Epithelial cell of esophagus (primary cell): ENCODE results near the gene RAG2.

Source experiments
- DNase-seq: peaks from one replicate; pipeline ENCODE4 v3.0.0; 2010; ENCODE audit warnings: low read depth
- H3K4me3 ChIP-seq: 2 replicates; pipeline ENCODE4 v1.5.1; 2011; ENCODE audit warnings: mild to moderate bottlenecking, low read length, control low read depth
- CTCF ChIP-seq: IDR thresholded peaks from 2 replicates; pipeline ENCODE4 v1.5.1; 2011; ENCODE audit warnings: low read depth, mild to moderate bottlenecking, low read length, control low read depth, inconsistent platforms; ENCODE audit not compliant: insufficient read depth; ENCODE audit errors: missing control alignments

RAG2 gene

GRCh38 chr11:36601155-36601554 is 3.1 kb upstream of the RAG2 start:
- H3K4me3 ChIP-seq, result no peak overlapping the region
- no peak for DNase-seq
- no peak for TF ChIP-seq CTCF

- TF ChIP-seq CTCF, result no peak
- H3K4me3 ChIP-seq, result no peak overlapping the region
- DNase-seq, result no peak
Observed at GRCh38 chr11:36600180-36600579, 2.1 kb upstream of the RAG2 start.

GRCh38 chr11:36596880-36597279 is 1.2 kb downstream of the RAG2 start:
- no peak for TF ChIP-seq CTCF
- no peak overlapping the region for H3K4me3 ChIP-seq
- no peak for DNase-seq

- peak within 1 kb of the TSS; percentile 71 for H3K4me3 ChIP-seq
- DNase-seq, result peak; percentile 92
- TF ChIP-seq CTCF, result no peak
Observed at GRCh38 chr11:36594316-36594989, 3.6 kb downstream of the RAG2 start, which contains the start of gene IFTAP. TSS of gene IFTAP (plus strand) at chr11:36594502. CDS start at chr11:36610104, 15,602 bp downstream.

- no peak for DNase-seq
- H3K4me3 ChIP-seq, result no peak overlapping the region
- TF ChIP-seq CTCF, result no peak
Observed at GRCh38 chr11:36591433-36591832, 6.6 kb downstream of the RAG2 start.

GRCh38 chr11:36590513-36590912 is 7.5 kb downstream of the RAG2 start:
- DNase-seq, result no peak
- no peak overlapping the region for H3K4me3 ChIP-seq
- TF ChIP-seq CTCF, result no peak

GRCh38 chr11:36588099-36588498 is 9.9 kb downstream of the RAG2 start:
- no peak for DNase-seq
- no peak for TF ChIP-seq CTCF
- no peak overlapping the region for H3K4me3 ChIP-seq
